HG02852 (cell line): ENCODE results near the gene AKR7A2.
"Not testable (repeated sequence)": the region's sequence is repeated elsewhere in the genome, so short reads cannot be mapped to it uniquely, and the experiment has no call there.

Experiments
- ATAC-seq: cut with Tn5 transposase; IDR thresholded peaks from one replicate; pipeline ENCODE4 v1.9.1; 2021; ENCODE audit warnings: mild to moderate bottlenecking, moderate library complexity; ENCODE audit not compliant: unreplicated experiment

Gene AKR7A2

GRCh38 chr1:19268445-19268844, 43.5 kb downstream of the AKR7A2 start:
- ATAC-seq, result no peak

- no peak for ATAC-seq
These were observed 49.2 kb downstream of the AKR7A2 start for GRCh38 chr1:19262744-19263143.

GRCh38 chr1:19262047-19262446, 49.9 kb downstream of the AKR7A2 start:
- ATAC-seq, result no peak

- no peak for ATAC-seq
These were observed 51.5 kb downstream of the AKR7A2 start for GRCh38 chr1:19260211-19261138.

GRCh38 chr1:19258353-19258752, 53.6 kb downstream of the AKR7A2 start:
- ATAC-seq, result no peak

- no peak for ATAC-seq
These were observed 54.6 kb downstream of the AKR7A2 start for GRCh38 chr1:19257178-19257914.

GRCh38 chr1:19256301-19256700, 55.6 kb downstream of the AKR7A2 start:
- not testable (repeated sequence) for ATAC-seq

- no peak for ATAC-seq
These were observed 56.7 kb downstream of the AKR7A2 start for GRCh38 chr1:19255288-19255687.

- ATAC-seq, result no peak
These were observed 57.5 kb downstream of the AKR7A2 start for GRCh38 chr1:19254416-19254815.
